ENCODE results near the gene SDK2.
"Not testable (repeated sequence)": the region's sequence is repeated elsewhere in the genome, so short reads cannot be mapped to it uniquely, and the experiment has no call there.

Gene SDK2

GRCh38 chr17:73348018-73348828 is 296.0 kb downstream of the SDK2 start:
- no peak for DNase-seq (ENCODE audit: low read depth in 3 of 3)

GRCh38 chr17:73347351-73347750 is 296.9 kb downstream of the SDK2 start:
- DNase-seq (ENCODE audit: low read depth in 3 of 3): no peak

- DNase-seq (ENCODE audit: low read depth in 3 of 3): no peak
Measured at GRCh38 chr17:73346501-73347162, 297.6 kb downstream of the SDK2 start.

- DNase-seq (ENCODE audit: low read depth in 3 of 3): no peak
Measured at GRCh38 chr17:73343739-73344454, 300.3 kb downstream of the SDK2 start.

- DNase-seq (ENCODE audit: low read depth in 3 of 3): no peak
Measured at GRCh38 chr17:73343168-73343634, 301.0 kb downstream of the SDK2 start.

- DNase-seq (ENCODE audit: low read depth in 3 of 3): no peak
Measured at GRCh38 chr17:73342541-73343167, 301.6 kb downstream of the SDK2 start.

GRCh38 chr17:73342050-73342522 is 302.2 kb downstream of the SDK2 start:
- no peak for DNase-seq (ENCODE audit: low read depth in 3 of 3)

GRCh38 chr17:73341350-73342049 is 302.7 kb downstream of the SDK2 start:
- DNase-seq (ENCODE audit: low read depth in 3 of 3): no peak

- DNase-seq (ENCODE audit: low read depth in 3 of 3): no peak
Measured at GRCh38 chr17:73340093-73340596, 304.1 kb downstream of the SDK2 start.

- no peak for DNase-seq (ENCODE audit: low read depth in 3 of 3)
Measured at GRCh38 chr17:73338566-73339197, 305.6 kb downstream of the SDK2 start.

GRCh38 chr17:73338050-73338521 is 306.2 kb downstream of the SDK2 start:
- DNase-seq (ENCODE audit: low read depth in 3 of 3): no peak

GRCh38 chr17:73337330-73337710 is 306.9 kb downstream of the SDK2 start:
- no peak for DNase-seq (ENCODE audit: low read depth in 3 of 3)

- DNase-seq (ENCODE audit: low read depth in 3 of 3): no peak
Measured at GRCh38 chr17:73336408-73337329, 307.6 kb downstream of the SDK2 start.

GRCh38 chr17:73335591-73336407 is 308.4 kb downstream of the SDK2 start:
- no peak for DNase-seq (ENCODE audit: low read depth in 3 of 3)

- no peak for DNase-seq (ENCODE audit: low read depth in 3 of 3)
Measured at GRCh38 chr17:73334771-73335513, 309.3 kb downstream of the SDK2 start.

- not testable (repeated sequence) for DNase-seq (ENCODE audit: low read depth in 3 of 3)
Measured at GRCh38 chr17:73333445-73333844, 310.8 kb downstream of the SDK2 start.

GRCh38 chr17:73331060-73331459 is 313.2 kb downstream of the SDK2 start:
- no peak for DNase-seq (ENCODE audit: low read depth in 3 of 3)

- no peak for DNase-seq (ENCODE audit: low read depth in 3 of 3)
Measured at GRCh38 chr17:73327676-73328075, 316.6 kb downstream of the SDK2 start.

All from stimulated activated CD4-positive, alpha-beta T cell treated with anti-CD3 and anti-CD28 coated beads, TNF-alpha, amount 100 ng/mL, for 4 hours (primary cell).